ENCODE results near the gene HIC1. TPM values are rescaled to one million over a fixed set of nuclear protein-coding genes. Genes with fewer than 3 reads are reported as not detected.

HIC1 gene
- total and polyA plus RNA-seq, 2 experiments from 2014 or later: 0.88 to 3.7 TPM

GRCh38 chr17:2094891-2095535 is 40.1 kb downstream of the HIC1 start:
- Histone ChIP-seq H3K9me3 (ENCODE audit: low read depth) (no peaks in the 10 kb centered on the region), H3K36me3 (no peaks in the 10 kb centered on the region), H3K4me3 (no peak overlapping the region), H3K27ac (peak overlapping the region; percentile 52), H3K27me3 (no peaks in the 10 kb centered on the region), H3K4me1 (ENCODE audit: low read depth) (peaks cover 17% of the 10 kb centered on the region)
- TF ChIP-seq CTCF (IDR thresholded peaks at IDR 0.05; ENCODE audit: low read depth, low read length): peak; percentile 77
- DNase-seq (ENCODE audit: low read depth in 1 of 2, low spot score in 1 of 2): peak; percentile 67 to 79

DNA sequence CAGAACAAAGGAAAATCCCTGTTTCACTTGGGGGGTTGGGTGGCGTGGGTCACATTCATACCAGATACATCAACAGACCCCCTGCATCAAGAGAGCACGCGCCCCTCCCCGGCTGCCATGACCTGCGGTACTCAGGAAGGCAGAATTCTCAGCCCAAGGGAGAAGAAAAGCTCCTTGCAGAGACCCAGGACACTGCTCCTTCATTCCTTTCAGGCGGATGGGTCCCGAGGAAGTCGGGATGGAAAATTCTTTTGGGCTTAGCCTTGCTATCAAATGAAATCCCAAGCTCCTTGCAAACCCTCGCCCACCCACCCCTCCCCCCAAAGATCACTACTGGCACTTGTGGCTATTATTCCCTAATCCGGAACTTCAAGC is 40.6 kb downstream of the HIC1 start:
- TF ChIP-seq CTCF (IDR thresholded peaks at IDR 0.05; ENCODE audit: low read depth, low read length): no peak
- H3K9me3 ChIP-seq (ENCODE audit: low read depth): no peaks in the 10 kb centered on the region
- no peaks in the 10 kb centered on the region for H3K27me3 ChIP-seq
- H3K27ac ChIP-seq: peak overlapping the region; percentile 52
- no peak for DNase-seq (ENCODE audit: low read depth in 1 of 2, low spot score in 1 of 2)
- peaks cover 15% of the 10 kb centered on the region for H3K4me1 ChIP-seq (ENCODE audit: low read depth)
- H3K4me3 ChIP-seq: no peak overlapping the region
- no peaks in the 10 kb centered on the region for H3K36me3 ChIP-seq

DNA sequence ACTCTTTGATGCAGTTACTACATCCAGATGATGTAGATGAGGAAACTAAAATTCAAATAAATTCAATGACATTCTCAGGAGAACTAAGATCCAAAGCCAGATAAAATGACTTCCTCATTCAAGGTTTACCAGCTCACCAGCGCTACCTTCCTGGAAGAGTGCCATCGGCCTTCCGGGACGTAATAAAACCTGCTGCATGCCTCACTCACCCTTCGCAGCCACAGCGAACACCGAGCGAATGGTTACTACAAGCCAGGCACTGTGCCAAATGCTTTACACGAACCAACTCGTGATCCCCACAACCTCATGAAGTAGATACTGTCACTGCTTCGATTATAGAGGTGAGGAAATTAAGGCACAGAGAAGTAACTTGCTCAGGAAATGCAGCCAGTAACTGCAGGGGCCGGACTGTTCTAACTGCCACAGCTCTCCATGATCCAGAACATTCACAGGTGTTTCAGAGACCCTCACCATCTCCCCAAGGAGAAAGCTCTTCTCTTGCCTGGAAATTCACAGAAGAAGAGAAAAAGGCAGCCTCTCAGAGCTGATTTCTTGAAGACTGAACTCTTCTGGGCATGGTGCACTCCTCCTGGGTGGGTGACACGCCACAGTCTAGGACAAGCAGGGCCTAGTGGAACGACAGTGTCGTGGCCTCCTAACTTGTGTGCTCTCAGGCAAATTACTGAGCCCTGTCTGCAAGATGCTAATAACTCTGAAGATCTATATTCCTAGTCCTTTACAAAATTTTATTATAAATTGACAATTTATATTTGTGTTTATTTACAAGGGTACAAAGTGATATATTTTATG is 46.8 kb downstream of the HIC1 start:
- TF ChIP-seq CTCF (IDR thresholded peaks at IDR 0.05; ENCODE audit: low read depth, low read length): no peak
- peaks cover 17% of the 10 kb centered on the region for H3K4me1 ChIP-seq (ENCODE audit: low read depth)
- no peaks in the 10 kb centered on the region for H3K36me3 ChIP-seq
- no peak overlapping the region for H3K27ac ChIP-seq
- H3K4me3 ChIP-seq: no peak overlapping the region
- no peaks in the 10 kb centered on the region for H3K9me3 ChIP-seq (ENCODE audit: low read depth)
- no peak for DNase-seq (ENCODE audit: low read depth in 1 of 2, low spot score in 1 of 2)
- H3K27me3 ChIP-seq: no peaks in the 10 kb centered on the region

- peak in 1 of 2 donors; percentile 65 for DNase-seq (ENCODE audit: low read depth in 1 of 2, low spot score in 1 of 2)
- no peaks in the 10 kb centered on the region for H3K9me3 ChIP-seq (ENCODE audit: low read depth)
- no peak for TF ChIP-seq CTCF (IDR thresholded peaks at IDR 0.05; ENCODE audit: low read depth, low read length)
- no peaks in the 10 kb centered on the region for H3K27me3 ChIP-seq
- H3K36me3 ChIP-seq: no peaks in the 10 kb centered on the region
- no peak overlapping the region for H3K4me3 ChIP-seq
- peaks cover 20% of the 10 kb centered on the region for H3K4me1 ChIP-seq (ENCODE audit: low read depth)
- H3K27ac ChIP-seq: peak overlapping the region; percentile 71
Measured at GRCh38 chr17:2102931-2103809, 48.3 kb downstream of the HIC1 start.

DNA sequence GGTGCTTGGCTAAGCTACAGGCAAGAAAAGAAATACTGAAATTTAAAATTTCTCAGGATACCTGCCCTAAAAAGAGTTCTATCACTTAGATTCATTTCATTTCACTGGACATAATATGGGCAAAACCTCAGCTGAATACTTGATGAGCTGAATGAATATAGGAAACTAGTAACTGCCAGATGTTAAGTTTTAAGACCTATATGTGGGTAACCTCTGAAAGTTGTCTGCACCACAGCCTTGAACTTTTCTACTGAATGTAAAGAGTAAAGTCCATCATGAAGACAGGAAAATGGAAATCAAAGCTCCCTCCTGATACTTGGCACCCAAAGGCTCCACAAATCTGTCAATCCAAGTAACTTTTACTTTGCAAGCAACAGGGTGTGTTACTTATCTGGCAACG is 50.8 kb downstream of the HIC1 start:
- H3K9me3 ChIP-seq (ENCODE audit: low read depth): no peaks in the 10 kb centered on the region
- no peak for DNase-seq (ENCODE audit: low read depth in 1 of 2, low spot score in 1 of 2)
- no peak for TF ChIP-seq CTCF (IDR thresholded peaks at IDR 0.05; ENCODE audit: low read depth, low read length)
- H3K4me3 ChIP-seq: no peak overlapping the region
- peak overlapping the region; percentile 71 for H3K27ac ChIP-seq
- H3K27me3 ChIP-seq: no peaks in the 10 kb centered on the region
- peaks cover 20% of the 10 kb centered on the region for H3K4me1 ChIP-seq (ENCODE audit: low read depth)
- no peaks in the 10 kb centered on the region for H3K36me3 ChIP-seq
